HCEC 1CT (cell line): Measurements from ENCODE around the gene TMEM59.
"Not testable (repeated sequence)": the region's sequence is repeated elsewhere in the genome, so short reads cannot be mapped to it uniquely, and the experiment has no call there.

Experiments used
- DNase-seq: peaks from one replicate; pipeline ENCODE4 v3.0.0-alpha.2; 2017

The TMEM59 gene

GRCh38 chr1:54011316-54012007, 41.5 kb downstream of the TMEM59 start:
- no peak for DNase-seq

- DNase-seq = no peak
These were observed 42.4 kb downstream of the TMEM59 start for GRCh38 chr1:54010415-54011117.

- no peak for DNase-seq
These were observed 43.6 kb downstream of the TMEM59 start for GRCh38 chr1:54009406-54009805.

- DNase-seq = no peak
These were observed 44.1 kb downstream of the TMEM59 start for GRCh38 chr1:54008876-54009275.

- no peak for DNase-seq
These were observed 45.4 kb downstream of the TMEM59 start for GRCh38 chr1:54007613-54008012.

GRCh38 chr1:54006508-54006907, 46.5 kb downstream of the TMEM59 start:
- no peak for DNase-seq

GRCh38 chr1:54004481-54005049, 48.4 kb downstream of the TMEM59 start:
- no peak for DNase-seq

- not testable (repeated sequence) for DNase-seq
These were observed 49.1 kb downstream of the TMEM59 start for GRCh38 chr1:54003750-54004480.

GRCh38 chr1:54003249-54003646, 49.8 kb downstream of the TMEM59 start:
- DNase-seq = no peak

GRCh38 chr1:54002544-54003248, 50.3 kb downstream of the TMEM59 start:
- no peak for DNase-seq

- DNase-seq = no peak
These were observed 51.4 kb downstream of the TMEM59 start for GRCh38 chr1:54001591-54001990.

- DNase-seq = no peak
These were observed 53.1 kb downstream of the TMEM59 start for GRCh38 chr1:53999920-54000319.

GRCh38 chr1:53998223-53998622, 54.8 kb downstream of the TMEM59 start:
- no peak for DNase-seq

- no peak for DNase-seq
These were observed 57.3 kb downstream of the TMEM59 start for GRCh38 chr1:53995683-53996082.

GRCh38 chr1:53994516-53994915, 58.5 kb downstream of the TMEM59 start:
- DNase-seq = not testable (repeated sequence)

- DNase-seq = no peak
These were observed 60.7 kb downstream of the TMEM59 start for GRCh38 chr1:53992085-53992874.

- no peak for DNase-seq
These were observed 65.1 kb downstream of the TMEM59 start for GRCh38 chr1:53987880-53988279.

GRCh38 chr1:53986458-53986857, 66.5 kb downstream of the TMEM59 start:
- no peak for DNase-seq

- no peak for DNase-seq
These were observed 68.3 kb downstream of the TMEM59 start for GRCh38 chr1:53984726-53985125.

- DNase-seq = no peak
These were observed 70.3 kb downstream of the TMEM59 start for GRCh38 chr1:53982763-53983104.

GRCh38 chr1:53982034-53982762, 70.8 kb downstream of the TMEM59 start:
- DNase-seq = peak; percentile 41
